Esophagus squamous epithelium (tissue), 5 donors: ENCODE measurements around the gene TMEM131L. TPM values are rescaled to one million over a fixed set of nuclear protein-coding genes. Genes with fewer than 3 reads are reported as not detected.

ENCODE experiments used
- DNase-seq: peaks from one replicate; lab custom pipeline; 2025; lab: John Stamatoyannopoulos, UW
- H3K27ac ChIP-seq, 4 donors: fragments of 200-600 bp; sonication (generic); one replicate each; pipeline ENCODE4 v1.5.1; 2016 to 2019; ENCODE audit warnings: mild to moderate bottlenecking in 1 of 4
- H3K27me3 ChIP-seq, 4 donors: fragments of 200-600 bp; sonication (generic); 1 replicate in 3 of 4; 2 replicates in 1 of 4; pipeline versions ENCODE4 v1.5.1 to v1.6.0; 2017 to 2021; ENCODE audit warnings: antibody characterized with exemption in 1 of 4
- H3K36me3 ChIP-seq, 3 donors: fragments of 200-600 bp; sonication (generic); one replicate each; pipeline ENCODE4 v1.5.1; 2016 to 2019
- H3K4me1 ChIP-seq, 3 donors: fragments of 200-600 bp; sonication (generic); one replicate each; pipeline ENCODE4 v1.5.1; 2017 to 2019
- H3K4me3 ChIP-seq, 4 donors: fragments of 200-600 bp; sonication (generic); 1 replicate in 3 of 4; 2 replicates in 1 of 4; pipeline ENCODE4 v1.5.1; 2016 to 2019; ENCODE audit warnings: mild to moderate bottlenecking in 2 of 4, moderate library complexity in 1 of 4
- H3K9me3 ChIP-seq, 3 donors: fragments of 200-600 bp; sonication (generic); one replicate each; pipeline ENCODE4 v1.5.1; 2016 to 2019
- CTCF ChIP-seq, 6 experiments: fragments of 450-650 bp in 4 of 6; fragments of 200-600 bp in 2 of 6; sonication (generic) in 2 of 6; IDR thresholded peaks; one replicate each; pipeline ENCODE4 v1.5.1; 2016 to 2019; ENCODE audit warnings: antibody characterized with exemption in 6 of 6, mild to moderate bottlenecking in 4 of 6, moderate library complexity in 4 of 6
- POLR2A ChIP-seq, 4 donors: fragments of 450-650 bp; IDR thresholded peaks; one replicate each; pipeline ENCODE4 v1.6.1; 2017; ENCODE audit warnings: antibody characterized with exemption in 4 of 4, mild to moderate bottlenecking in 4 of 4, moderate library complexity in 3 of 4
- WGBS, 2 donors: methylation state at CpG; one replicate each; pipeline ENCODE4 v1.1.5; 2018; 5-methylcytosine and 5-hydroxymethylcytosine counted together
- intact Hi-C: fragments of 100-400 bp; cut with DNase I; formaldehyde crosslinking; loops from one replicate; pipeline ENCODE4 v1.15.0; 2022
- total RNA-seq, 4 donors: library from RNA; depleted of rRNA; stranded (reverse); fragments of >200 nt; gene quantifications; one replicate each; pipeline ENCODE4 v1.1.0, GENCODE V29; 2016
- donor health status: DM: yes; HTN: yes; CAD: no.

Gene TMEM131L
- total RNA-seq, 4 donors from 2014 or later, result 9.2 to 14.7 (median 12.4) TPM

- no peak overlapping the region for H3K4me3 ChIP-seq
- peaks cover 5 to 71% (median 34%) of the 10 kb centered on the region in 3 donors for H3K4me1 ChIP-seq
- H3K36me3 ChIP-seq, result no peaks in the 10 kb centered on the region
- no peak overlapping the region for H3K27ac ChIP-seq
- no peak for TF ChIP-seq POLR2A (IDR thresholded peaks at IDR 0.05)
- TF ChIP-seq CTCF (IDR thresholded peaks at IDR 0.05), result no peak
- no peaks in the 10 kb centered on the region for H3K9me3 ChIP-seq
- intact Hi-C loops, result no loop called here
- no peaks in the 10 kb centered on the region for H3K27me3 ChIP-seq
- 72 to 77% methylated on average over 2 of the region's 2 CpGs for WGBS, 2 donors
- DNase-seq, result no peak
Measured at GRCh38 chr4:153531976-153532626, 65.9 kb downstream of the TMEM131L start.

- WGBS, 2 donors, result 84 to 86% methylated on average over 5 to 6 of the region's 6 CpGs
Measured at GRCh38 chr4:153532636-153533035, 66.5 kb downstream of the TMEM131L start.

GRCh38 chr4:153533387-153533786, 67.2 kb downstream of the TMEM131L start:
- Histone ChIP-seq H3K36me3 (no peaks in the 10 kb centered on the region), H3K9me3 (no peaks in the 10 kb centered on the region), H3K4me3 (no peak overlapping the region), H3K4me1 (peaks cover 5 to 66% (median 37%) of the 10 kb centered on the region in 3 donors), H3K27me3 (no peaks in the 10 kb centered on the region), H3K27ac (no peak overlapping the region)
- no peak for DNase-seq
- intact Hi-C loops, result no loop called here
- TF ChIP-seq CTCF (IDR thresholded peaks at IDR 0.05) (no peak), POLR2A (IDR thresholded peaks at IDR 0.05) (no peak)

More at GRCh38 chr4:153532636-153533035, 66.5 kb downstream of the TMEM131L start:
- no peaks in the 10 kb centered on the region for H3K9me3 ChIP-seq
- intact Hi-C loops, result no loop called here
- H3K36me3 ChIP-seq, result no peaks in the 10 kb centered on the region
- DNase-seq, result no peak
- no peak overlapping the region for H3K27ac ChIP-seq
- TF ChIP-seq POLR2A (IDR thresholded peaks at IDR 0.05), result no peak
- no peak for TF ChIP-seq CTCF (IDR thresholded peaks at IDR 0.05)
- no peaks in the 10 kb centered on the region for H3K27me3 ChIP-seq
- peaks cover 5 to 66% (median 34%) of the 10 kb centered on the region in 3 donors for H3K4me1 ChIP-seq
- no peak overlapping the region for H3K4me3 ChIP-seq

- Histone ChIP-seq H3K27ac (no peak overlapping the region), H3K4me3 (no peak overlapping the region), H3K36me3 (no peaks in the 10 kb centered on the region), H3K27me3 (no peaks in the 10 kb centered on the region), H3K9me3 (no peaks in the 10 kb centered on the region), H3K4me1 (peaks cover 5 to 58% (median 28%) of the 10 kb centered on the region in 3 donors)
- intact Hi-C loops, result no loop called here
- no peak for DNase-seq
- TF ChIP-seq POLR2A (IDR thresholded peaks at IDR 0.05), result no peak
- no peak for TF ChIP-seq CTCF (IDR thresholded peaks at IDR 0.05)
- 82 to 91% methylated on average over 10 of the region's 10 CpGs for WGBS, 2 donors
Measured at GRCh38 chr4:153534792-153535629, 68.9 kb downstream of the TMEM131L start.
